Small intestine (tissue), 7 donors: ENCODE results near the gene CDK5R2. TPM values are rescaled to one million over a fixed set of nuclear protein-coding genes. Genes with fewer than 3 reads are reported as not detected.

Experiments used
- DNase-seq, 2 donors: peaks; one replicate each; pipeline versions ENCODE4 v3.0.0 to v3.0.0-alpha.2; 2013
- FAIRE-seq: peaks from 2 replicates; lab custom pipeline; 2012; peaks lifted over from hg19 to GRCh38; lab: Jason Lieb, UNC
- H3K27ac ChIP-seq, 3 donors: one replicate each; pipeline ENCODE4 v1.5.1; 2013; ENCODE audit warnings: low read length in 2 of 3, mild to moderate bottlenecking in 2 of 3, control low read depth in 1 of 3, inconsistent platforms in 1 of 3, low read depth in 1 of 3, moderate library complexity in 1 of 3
- H3K27me3 ChIP-seq, 3 donors: one replicate each; pipeline ENCODE4 v1.6.1; 2013; ENCODE audit warnings: low read length in 3 of 3, inconsistent platforms in 1 of 3; ENCODE audit not compliant: control insufficient read depth in 3 of 3, insufficient read depth in 3 of 3
- H3K36me3 ChIP-seq, 3 donors: one replicate each; pipeline ENCODE4 v1.6.1; 2013; ENCODE audit warnings: low read length in 3 of 3, inconsistent platforms in 1 of 3, low read depth in 1 of 3, mild to moderate bottlenecking in 1 of 3, moderate library complexity in 1 of 3; ENCODE audit not compliant: control insufficient read depth in 3 of 3, insufficient read depth in 2 of 3
- H3K4me1 ChIP-seq, 3 donors: one replicate each; pipeline ENCODE4 v1.6.1; 2013; ENCODE audit warnings: low read length in 2 of 3, inconsistent platforms in 1 of 3, low read depth in 1 of 3, mild to moderate bottlenecking in 1 of 3, moderate library complexity in 1 of 3; ENCODE audit not compliant: control insufficient read depth in 3 of 3, insufficient read depth in 2 of 3
- H3K4me3 ChIP-seq, 3 donors: one replicate each; pipeline ENCODE4 v1.5.1; 2013; ENCODE audit warnings: low read length in 3 of 3, control low read depth in 1 of 3, inconsistent platforms in 1 of 3, low read depth in 1 of 3, mild to moderate bottlenecking in 1 of 3, moderate library complexity in 1 of 3
- H3K9me3 ChIP-seq, 2 donors: one replicate each; pipeline ENCODE4 v1.6.1; 2013; ENCODE audit warnings: low read depth in 1 of 2, low read length in 1 of 2; ENCODE audit not compliant: control insufficient read depth in 2 of 2, insufficient read depth in 1 of 2
- WGBS, 3 donors: extraction: QIAGEN DNeasy Blood & Tissue Kit; methylation state at CpG; one replicate each; pipeline ENCODE4 v1.1.7; 2013; 5-methylcytosine and 5-hydroxymethylcytosine counted together
- polyA plus RNA-seq, 4 donors: library from polyadenylated mRNA; stranded (reverse) in 3 of 4; unstranded in 1 of 4; fragments of 200-250 nt in 3 of 4; fragments of 120-200 nt in 1 of 4; gene quantifications; one replicate each; pipeline versions ENCODE4 v1.2.1 to v1.2.3, GENCODE V29; 2013
- donor health status: healthy with polysubstance abuse.
- donor health status: control.
- donor health status: control.
- donor health status: Bipolar disorder and iron deficiency.
- donor health status: healthy.

CDK5R2 gene
- polyA plus RNA-seq, 4 donors = 0.22 to 1.5 (median 1.4) TPM; not detected in 1

GRCh38 chr2:218964041-218964771 lies 4.7 kb downstream of the CDK5R2 start:
- Histone ChIP-seq H3K27me3 (peaks cover 9 to 60% (median 38%) of the 10 kb centered on the region in 3 donors), H3K4me1 (peaks cover 0 to 4% (median 0%) of the 10 kb centered on the region in 3 donors), H3K9me3 (no peaks in the 10 kb centered on the region), H3K27ac (peak overlapping the region in 1 of 3 donors; percentile 59), H3K4me3 (no peak overlapping the region), H3K36me3 (no peaks in the 10 kb centered on the region)
- WGBS, 3 donors = 28 to 42% (median 36%) methylated on average over 5 of the region's 5 CpGs
- DNase-seq (no peak), FAIRE-seq (no peak)

GRCh38 chr2:218970894-218971293 lies 11.4 kb downstream of the CDK5R2 start:
- Histone ChIP-seq H3K27me3 (peaks cover 0 to 32% (median 6%) of the 10 kb centered on the region in 3 donors), H3K4me1 (peaks cover 0 to 14% (median 2%) of the 10 kb centered on the region in 3 donors), H3K9me3 (no peaks in the 10 kb centered on the region), H3K27ac (peak overlapping the region in 1 of 3 donors; percentile 57), H3K4me3 (no peak overlapping the region), H3K36me3 (no peaks in the 10 kb centered on the region)
- WGBS, 3 donors = 22 to 33% (median 22%) methylated on average over 1 of the region's 1 CpG
- FAIRE-seq (no peak), DNase-seq (peak in 1 of 2 donors; percentile 55)

DNA sequence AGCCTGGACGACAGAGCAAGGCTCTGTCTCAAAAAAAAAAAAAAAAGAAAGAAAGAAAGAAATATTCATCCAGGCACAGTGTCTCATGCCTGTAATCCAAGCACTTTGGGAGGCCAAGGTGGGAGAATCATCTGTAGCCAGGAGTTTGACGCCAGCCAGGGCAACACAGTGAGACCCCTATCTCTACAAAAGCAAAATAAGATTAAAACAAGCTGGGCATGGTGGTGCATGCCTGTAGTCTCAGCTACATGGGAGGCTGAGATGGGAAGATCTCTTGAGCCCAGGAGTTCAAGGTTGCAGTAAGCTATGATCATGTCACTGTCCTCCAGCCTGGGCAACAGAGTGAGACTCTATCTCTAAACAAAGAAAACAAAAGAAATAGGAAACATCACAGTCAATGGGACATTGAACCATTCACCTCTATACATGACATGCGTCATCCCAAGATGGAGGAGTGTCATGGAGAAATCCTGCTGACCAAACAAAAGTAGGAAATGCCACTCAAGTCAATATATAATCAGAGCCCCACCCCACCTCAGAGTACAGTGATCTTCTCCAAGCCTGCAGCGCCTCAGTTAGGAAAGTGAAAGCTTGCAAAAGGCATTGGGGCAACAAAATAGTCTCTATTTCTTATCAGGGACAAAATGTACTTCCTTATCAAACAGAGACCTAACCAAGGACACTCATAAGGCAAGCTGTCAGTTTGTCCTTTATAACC lies 15.8 kb downstream of the CDK5R2 start:
- no peak for FAIRE-seq
- H3K4me3 ChIP-seq = no peak overlapping the region
- peaks cover 4 to 14% (median 5%) of the 10 kb centered on the region in 3 donors for H3K4me1 ChIP-seq
- H3K27me3 ChIP-seq = peaks cover 0 to 73% (median 10%) of the 10 kb centered on the region in 3 donors
- peak overlapping the region in 2 of 3 donors; percentile 52 to 79 for H3K27ac ChIP-seq
- H3K9me3 ChIP-seq = no peaks in the 10 kb centered on the region
- no peaks in the 10 kb centered on the region for H3K36me3 ChIP-seq
- 42 to 54% (median 44%) methylated on average over 4 of the region's 4 CpGs for WGBS, 3 donors
- DNase-seq = peak; percentile 70 to 98

GRCh38 chr2:218979846-218980734 lies 20.6 kb downstream of the CDK5R2 start:
- FAIRE-seq (no peak), DNase-seq (peak; percentile 84 to 94)
- peaks cover 5 to 29% (median 8%) of the 10 kb centered on the region in 3 donors for H3K4me1 ChIP-seq
- peaks cover 0 to 2% of the 10 kb centered on the region in 2 donors for H3K9me3 ChIP-seq
- H3K36me3 ChIP-seq = no peaks in the 10 kb centered on the region
- H3K4me3 ChIP-seq = no peak overlapping the region
- WGBS, 3 donors = 2 to 4% (median 3%) methylated on average over 32 to 39 of the region's 39 CpGs
- peaks cover 11 to 92% (median 45%) of the 10 kb centered on the region in 3 donors for H3K27me3 ChIP-seq
- no peak overlapping the region for H3K27ac ChIP-seq

DNA sequence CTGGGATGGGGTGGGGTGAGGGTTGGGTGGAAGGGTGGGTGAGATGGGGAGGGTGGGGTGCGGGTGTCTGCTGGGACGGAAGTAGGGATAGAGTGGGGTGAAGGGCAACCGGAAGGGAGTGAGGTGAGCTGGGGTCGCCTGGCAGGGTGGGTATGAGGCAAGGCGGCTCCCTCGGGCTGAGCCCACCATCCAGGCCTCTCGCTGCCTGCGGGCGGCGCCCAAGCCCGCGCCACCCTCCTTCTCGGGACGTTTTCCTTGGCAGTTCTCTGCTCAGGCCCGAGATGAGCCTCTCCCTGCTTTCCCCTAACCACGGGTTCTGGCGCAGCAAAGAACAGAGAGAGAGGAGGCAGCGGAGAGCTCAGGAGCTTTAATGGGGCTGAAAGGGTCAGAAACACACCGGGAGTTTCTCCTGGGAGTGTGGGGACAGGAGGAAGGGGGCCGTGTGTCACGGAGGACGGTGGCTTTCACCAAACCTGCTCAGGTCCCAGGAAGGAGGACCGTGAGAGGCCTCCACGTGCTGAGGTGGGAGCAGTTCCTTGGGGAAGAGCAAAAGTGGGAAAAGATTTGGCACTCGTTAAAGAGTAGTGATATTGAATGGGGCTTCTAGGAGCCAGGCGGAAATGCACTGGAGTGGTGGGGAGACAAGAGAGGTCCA lies 21.4 kb downstream of the CDK5R2 start:
- Histone ChIP-seq H3K27me3 (peaks cover 11 to 93% (median 50%) of the 10 kb centered on the region in 3 donors), H3K36me3 (no peaks in the 10 kb centered on the region), H3K4me1 (peaks cover 5 to 24% (median 6%) of the 10 kb centered on the region in 3 donors), H3K9me3 (peaks cover 0 to 2% of the 10 kb centered on the region in 2 donors), H3K27ac (no peak overlapping the region), H3K4me3 (peak overlapping the region in 1 of 3 donors; percentile 29)
- no peak for DNase-seq
- WGBS, 3 donors = 3 to 8% (median 5%) methylated on average over 15 to 26 of the region's 26 CpGs
- no peak for FAIRE-seq

DNA sequence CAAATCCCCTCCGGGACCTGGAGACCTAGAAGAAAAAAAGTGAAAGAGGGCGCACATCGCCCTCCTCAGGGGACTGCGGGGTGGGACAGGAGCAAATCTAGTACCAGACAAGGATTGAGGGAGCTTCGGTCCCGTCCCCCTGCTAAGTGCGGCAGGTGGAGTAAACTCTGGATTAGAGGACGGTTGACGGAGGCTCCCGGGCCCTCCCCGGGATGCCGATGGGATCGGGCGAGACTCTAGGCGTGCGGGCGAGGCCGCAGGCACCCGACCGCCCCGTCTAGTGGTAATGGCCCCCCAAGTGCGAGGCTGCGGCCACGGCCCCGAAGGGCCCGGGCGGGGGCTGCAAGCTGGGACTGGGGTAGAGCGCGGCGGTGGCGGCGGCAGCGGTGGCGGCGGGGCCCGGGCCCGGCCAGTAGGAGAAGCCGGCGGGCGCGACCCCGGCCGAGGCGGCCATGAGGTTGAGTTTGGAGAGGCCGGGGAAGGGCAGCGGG lies 22.0 kb downstream of the CDK5R2 start:
- H3K4me1 ChIP-seq = peaks cover 4 to 23% (median 4%) of the 10 kb centered on the region in 3 donors
- peaks cover 0 to 2% of the 10 kb centered on the region in 2 donors for H3K9me3 ChIP-seq
- WGBS, 3 donors = 1 to 2% (median 2%) methylated on average over 29 to 46 of the region's 46 CpGs
- peaks cover 11 to 94% (median 55%) of the 10 kb centered on the region in 3 donors for H3K27me3 ChIP-seq
- peak overlapping the region in 1 of 3 donors; percentile 29 for H3K4me3 ChIP-seq
- no peak for FAIRE-seq
- H3K27ac ChIP-seq = no peak overlapping the region
- no peak for DNase-seq
- H3K36me3 ChIP-seq = no peaks in the 10 kb centered on the region

DNA sequence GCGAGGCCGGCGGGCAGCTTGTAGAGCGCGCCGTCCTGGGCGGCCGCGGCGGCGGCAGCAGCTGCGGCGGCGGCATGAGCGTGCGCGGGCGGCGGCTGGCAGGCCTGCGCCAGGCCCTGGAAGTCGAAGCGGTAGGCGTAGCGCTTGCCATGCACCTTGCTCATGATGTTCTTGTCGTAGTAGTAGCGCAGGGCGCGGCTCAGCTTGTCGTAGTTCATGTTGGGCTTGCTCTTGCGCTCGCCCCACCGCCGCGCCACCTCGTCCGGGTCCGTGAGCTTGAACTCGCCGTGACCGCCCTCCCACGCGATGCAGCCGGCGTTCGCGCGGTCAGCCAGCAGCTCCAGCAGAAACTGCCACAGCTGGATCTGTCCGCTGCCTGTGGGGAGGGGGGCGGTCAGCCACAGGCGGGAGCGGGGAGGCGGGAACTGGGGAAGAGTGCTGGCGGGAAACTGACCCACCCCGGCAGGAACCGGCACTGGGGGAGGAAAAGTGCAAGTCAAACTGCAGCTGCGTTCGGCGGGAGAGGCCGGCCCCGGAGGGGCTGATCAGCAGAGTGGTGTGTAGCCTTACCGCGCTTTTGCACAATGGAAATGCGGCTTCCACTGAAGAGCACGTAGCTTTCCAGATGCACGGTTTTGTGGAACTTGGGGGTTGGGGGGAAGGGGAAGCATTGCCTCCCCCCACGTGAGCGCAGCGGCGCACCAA lies 22.6 kb downstream of the CDK5R2 start:
- Histone ChIP-seq H3K4me1 (peaks cover 0 to 23% (median 4%) of the 10 kb centered on the region in 3 donors), H3K4me3 (peak overlapping the region in 1 of 3 donors; percentile 29), H3K9me3 (peaks cover 0 to 2% of the 10 kb centered on the region in 2 donors), H3K27me3 (peaks cover 11 to 94% (median 59%) of the 10 kb centered on the region in 3 donors), H3K27ac (no peak overlapping the region), H3K36me3 (no peaks in the 10 kb centered on the region)
- WGBS, 3 donors = 1 to 2% (median 1%) methylated on average over 60 to 69 of the region's 69 CpGs
- FAIRE-seq (no peak), DNase-seq (peak; percentile 60 to 70)
